Panc1 (cell line): ENCODE results near the gene SNED1. TPM values are rescaled to one million over a fixed set of nuclear protein-coding genes. Genes with fewer than 3 reads are reported as not detected.

Experiments used
- ATAC-seq: fragments of 200-7000 bp; cut with Tn5 transposase; 2 replicates; pipeline ENCODE4 v1.9.1; 2020; ENCODE audit warnings: mild to moderate bottlenecking, moderate library complexity
- BruUV-seq: library from RNA; stranded (reverse); fragments of 400-500 nt; replicated peaks from 2 replicates; lab custom pipeline; 2021; lab: Mats Ljungman, UMichigan
- CTCF ChIA-PET: fragments of 300-600 bp; sonication (Branson Sonifier 250); formaldehyde crosslinking; loops from one replicate; lab custom pipeline; 2022; ENCODE audit warnings: antibody characterized with exemption; lab: Charles Lee
- POLR2A ChIA-PET: fragments of 300-600 bp; sonication (Branson Sonifier 250); formaldehyde crosslinking; loops from one replicate; lab custom pipeline; 2022; ENCODE audit warnings: antibody characterized with exemption; lab: Charles Lee
- DNase-seq: peaks from one replicate; pipeline ENCODE4 v3.0.0-alpha.2; 2010; ENCODE audit warnings: low read depth, low spot score
- H3K27ac ChIP-seq: 2 replicates; pipeline ENCODE4 v1.5.1; 2011; ENCODE audit warnings: mild to moderate bottlenecking, low read length, inconsistent platforms
- H3K27me3 ChIP-seq: fragments of 200-500 bp; sonication (Bioruptor generic); 2 replicates; pipeline ENCODE4 v1.6.0; 2014; ENCODE audit warnings: low read length, inconsistent platforms; ENCODE audit not compliant: control insufficient read depth, insufficient read depth
- H3K36me3 ChIP-seq: fragments of 200-500 bp; sonication (Bioruptor generic); 2 replicates; pipeline ENCODE4 v1.5.1; 2014; ENCODE audit warnings: inconsistent platforms, mild to moderate bottlenecking, low read length, moderate library complexity; ENCODE audit not compliant: control insufficient read depth, insufficient read depth
- H3K4me1 ChIP-seq: 2 replicates; pipeline ENCODE4 v1.5.1; 2011; ENCODE audit warnings: inconsistent platforms, mild to moderate bottlenecking, low read length, moderate library complexity; ENCODE audit not compliant: control insufficient read depth, insufficient read depth
- H3K4me3 ChIP-seq, 2 experiments: 2 replicates each; pipeline ENCODE4 v1.5.1; 2011 to 2012; ENCODE audit warnings: low read depth in 2 of 2, low read length in 2 of 2, mild to moderate bottlenecking in 2 of 2, inconsistent platforms in 1 of 2, moderate library complexity in 1 of 2
- H3K9me3 ChIP-seq: fragments of 200-500 bp; sonication (Bioruptor generic); 2 replicates; pipeline ENCODE4 v1.5.1; 2014; ENCODE audit warnings: low read depth, mild to moderate bottlenecking, inconsistent platforms, low read length, moderate library complexity; ENCODE audit not compliant: control insufficient read depth, insufficient read depth
- CTCF ChIP-seq: fragments of 450-650 bp; IDR thresholded peaks from 2 replicates; pipeline ENCODE4 v1.5.1; 2017; ENCODE audit warnings: mild to moderate bottlenecking
- POLR2AphosphoS5 ChIP-seq: IDR thresholded peaks from 2 replicates; pipeline ENCODE4 v1.6.1; 2012; ENCODE audit warnings: mild to moderate bottlenecking, low read depth, low read length, moderate library complexity
- REST ChIP-seq, 2 experiments: IDR thresholded peaks; 2 replicates each; pipeline ENCODE4 v1.6.1; 2011 to 2012; ENCODE audit warnings: low read depth in 2 of 2, control low read depth in 1 of 2, low read length in 1 of 2, mild to moderate bottlenecking in 1 of 2, moderate library complexity in 1 of 2; ENCODE audit not compliant: insufficient read depth in 1 of 2
- SIN3A ChIP-seq: IDR thresholded peaks from 2 replicates; pipeline ENCODE4 v1.6.1; 2012; ENCODE audit warnings: low read depth, mild to moderate bottlenecking, low read length, moderate library complexity, borderline replicate concordance; ENCODE audit not compliant: insufficient read depth
- TCF7L2 ChIP-seq: IDR thresholded peaks from 2 replicates; pipeline ENCODE4 v1.6.1; 2011; ENCODE audit warnings: mild to moderate bottlenecking, low read depth, low read length, inconsistent platforms
- in situ Hi-C: cut with HindIII; loops from 2 replicates; pipeline ENCODE4 v1.10.0; 2016; ENCODE audit warnings: low sequenced_read_pairs, low pct_unique_long_range_greater_than_20kb
- intact Hi-C: fragments of 100-400 bp; cut with micrococcal nuclease; formaldehyde crosslinking; loops from one replicate; pipeline ENCODE4 v1.10.0; 2022; ENCODE audit not compliant: unreplicated experiment
- total RNA-seq: library from RNA; stranded (reverse); gene quantifications from one replicate; pipeline ENCODE4 v1.2.1, GENCODE V29; 2021; ENCODE audit not compliant: unreplicated experiment

Gene SNED1
- total RNA-seq, 1 experiment from 2014 or later = 11.0 TPM

DNA sequence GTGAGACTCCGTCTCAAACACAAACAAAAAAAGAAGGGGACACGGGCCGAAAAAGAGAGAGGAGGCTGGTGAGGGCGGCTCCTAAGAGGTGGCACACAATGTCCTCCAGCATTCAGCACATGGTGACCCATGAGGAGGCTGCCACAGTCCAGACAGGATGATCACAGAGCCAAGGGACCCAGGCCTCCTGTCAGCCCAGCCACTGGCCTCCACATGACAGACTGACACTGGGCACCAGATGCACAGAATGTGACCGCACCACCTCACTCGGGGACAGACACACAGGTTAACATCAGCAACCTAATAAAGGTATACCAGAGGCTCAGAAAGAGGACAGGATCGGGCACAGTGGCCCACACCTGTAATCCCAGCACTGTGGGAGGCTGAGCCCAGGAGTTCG is 129.8 kb downstream of the SNED1 start:
- ATAC-seq (no peak), DNase-seq (no peak)
- H3K27me3 ChIP-seq = no peaks in the 10 kb centered on the region
- H3K36me3 ChIP-seq = no peaks in the 10 kb centered on the region; the same call in 1 of the 2 replicates
- in situ Hi-C loops = no loop called here
- TF ChIP-seq SIN3A (no peak), REST (IDR thresholded peaks at IDR 0.05; ENCODE audit: insufficient read depth in 1 of 2, low read depth in 2 of 2, low read length in 1 of 2) (no peak), TCF7L2 (no peak), POLR2AphosphoS5 (no peak), CTCF (no peak)
- no peaks in the 10 kb centered on the region for H3K4me1 ChIP-seq
- ChIA-PET POLR2A (interaction anchor here (0.6 kb wide), 1 partner anchor 13 kb away, joined by 3 read pairs; no protein-coding TSS in a partner anchor), CTCF (no interaction called here)
- no peak overlapping the region for H3K27ac ChIP-seq
- intact Hi-C loops = no loop called here
- no peaks in the 10 kb centered on the region for H3K9me3 ChIP-seq
- no peak overlapping the region for H3K4me3 ChIP-seq
- no TSS peak for BruUV-seq

GRCh38 chr2:241129086-241129871 is 130.9 kb downstream of the SNED1 start:
- in situ Hi-C loops = no loop called here
- CTCF ChIA-PET = no interaction called here
- BruUV-seq = no TSS peak

More at GRCh38 chr2:241129086-241129871, 130.9 kb downstream of the SNED1 start:
- intact Hi-C loops = no loop called here
- ATAC-seq = no peak
- no peaks in the 10 kb centered on the region for H3K9me3 ChIP-seq
- POLR2A ChIA-PET = no interaction called here
- H3K27me3 ChIP-seq = no peaks in the 10 kb centered on the region
- TF ChIP-seq POLR2AphosphoS5 (no peak), REST (IDR thresholded peaks at IDR 0.05; ENCODE audit: insufficient read depth in 1 of 2, low read depth in 2 of 2, low read length in 1 of 2) (no peak), TCF7L2 (no peak), CTCF (no peak), SIN3A (no peak)
- H3K36me3 ChIP-seq = no peaks in the 10 kb centered on the region; the same call in 1 of the 2 replicates
- H3K27ac ChIP-seq = no peak overlapping the region
- DNase-seq = no peak
- no peaks in the 10 kb centered on the region for H3K4me1 ChIP-seq
- no peak overlapping the region for H3K4me3 ChIP-seq
